RPMI7951 (cell line): ENCODE measurements around the gene CTBP1. TPM values are rescaled to one million over a fixed set of nuclear protein-coding genes. Genes with fewer than 3 reads are reported as not detected.

Experiments used
- total RNA-seq: library from RNA; depleted of rRNA; stranded (reverse); fragments of >200 nt; shearing (Covaris generic); gene quantifications from 2 replicates; pipeline ENCODE4 v1.2.3, GENCODE V29; 2014; rRNA removed

CTBP1 gene
- total RNA-seq, 1 experiment from 2014 or later: 61.3 TPM

Other genes starting within 250 kb of the CTBP1 start
- 3.1 and 4.6 TPM in 2 replicates for gene FGFRL1, start 237.5 kb downstream of the CTBP1 start, total RNA-seq
- not detected in 2 replicates for gene RNF212, start 135.6 kb downstream of the CTBP1 start, total RNA-seq
- 3.8 and 7.7 TPM in 2 replicates for gene SPON2, start 76.5 kb downstream of the CTBP1 start, total RNA-seq
- gene MAEA, start 40.8 kb upstream of the CTBP1 start, total RNA-seq: 33.7 and 34.5 TPM in 2 replicates
- gene UVSSA, start 98.1 kb upstream of the CTBP1 start, total RNA-seq: 1.2 and 2.6 TPM in 2 replicates
- gene NKX1-1, start 157.3 kb upstream of the CTBP1 start, total RNA-seq: not detected in 2 replicates